HG02642 (cell line): Measurements from ENCODE around the gene MED29.

ENCODE experiments used
- ATAC-seq: cut with Tn5 transposase; IDR thresholded peaks from one replicate; pipeline ENCODE4 v1.9.1; 2021; ENCODE audit warnings: mild to moderate bottlenecking; ENCODE audit not compliant: unreplicated experiment, poor library complexity

MED29 gene

GRCh38 chr19:39390751-39391437 is at the start of gene MED29, which contains the start of gene PAF1:
MED29 (plus strand) TSS chr19:39391378; CDS start chr19:39391423, 45 bp downstream.
PAF1 (minus strand) TSS chr19:39391106; CDS start chr19:39390864, 242 bp downstream.
- ATAC-seq: peak; percentile 93

GRCh38 chr19:39341719-39342604 is 49.2 kb upstream of the MED29 start, which contains the start of gene SAMD4B:
SAMD4B (plus strand) TSS chr19:39342421; CDS start chr19:39356894, 14,473 bp downstream.
- peak; percentile 94 for ATAC-seq

GRCh38 chr19:39342647-39343305 is 48.4 kb upstream of the MED29 start:
- no peak for ATAC-seq

- no peak for ATAC-seq
Observed at GRCh38 chr19:39345956-39346355, 45.2 kb upstream of the MED29 start.

- no peak for ATAC-seq
Observed at GRCh38 chr19:39347332-39348164, 43.6 kb upstream of the MED29 start.

GRCh38 chr19:39349326-39349725 is 41.9 kb upstream of the MED29 start:
- ATAC-seq: no peak

- ATAC-seq: no peak
Observed at GRCh38 chr19:39350156-39350555, 41.0 kb upstream of the MED29 start.

- peak; percentile 79 for ATAC-seq
Observed at GRCh38 chr19:39351537-39352064, 39.6 kb upstream of the MED29 start.

- ATAC-seq: no peak
Observed at GRCh38 chr19:39352381-39353255, 38.6 kb upstream of the MED29 start.

- ATAC-seq: no peak
Observed at GRCh38 chr19:39355253-39355652, 35.9 kb upstream of the MED29 start.

GRCh38 chr19:39356073-39356472 is 35.1 kb upstream of the MED29 start:
- no peak for ATAC-seq

- no peak for ATAC-seq
Observed at GRCh38 chr19:39356647-39357046, 34.5 kb upstream of the MED29 start.

GRCh38 chr19:39359026-39359425 is 32.2 kb upstream of the MED29 start:
- no peak for ATAC-seq

GRCh38 chr19:39360599-39360998 is 30.6 kb upstream of the MED29 start:
- ATAC-seq: no peak

- ATAC-seq: no peak
Observed at GRCh38 chr19:39362682-39363657, 28.2 kb upstream of the MED29 start.

GRCh38 chr19:39363901-39364457 is 27.2 kb upstream of the MED29 start:
- no peak for ATAC-seq

- no peak for ATAC-seq
Observed at GRCh38 chr19:39365531-39365930, 25.6 kb upstream of the MED29 start.
